Cortex of kidney (tissue), 1 donor: ENCODE measurements around the gene NELFCD.
"Not testable (repeated sequence)": the region's sequence is repeated elsewhere in the genome, so short reads cannot be mapped to it uniquely, and the experiment has no call there.

Source experiments
- DNase-seq: peaks from one replicate; lab custom pipeline; 2025; lab: John Stamatoyannopoulos, UW

Gene NELFCD, protein sequence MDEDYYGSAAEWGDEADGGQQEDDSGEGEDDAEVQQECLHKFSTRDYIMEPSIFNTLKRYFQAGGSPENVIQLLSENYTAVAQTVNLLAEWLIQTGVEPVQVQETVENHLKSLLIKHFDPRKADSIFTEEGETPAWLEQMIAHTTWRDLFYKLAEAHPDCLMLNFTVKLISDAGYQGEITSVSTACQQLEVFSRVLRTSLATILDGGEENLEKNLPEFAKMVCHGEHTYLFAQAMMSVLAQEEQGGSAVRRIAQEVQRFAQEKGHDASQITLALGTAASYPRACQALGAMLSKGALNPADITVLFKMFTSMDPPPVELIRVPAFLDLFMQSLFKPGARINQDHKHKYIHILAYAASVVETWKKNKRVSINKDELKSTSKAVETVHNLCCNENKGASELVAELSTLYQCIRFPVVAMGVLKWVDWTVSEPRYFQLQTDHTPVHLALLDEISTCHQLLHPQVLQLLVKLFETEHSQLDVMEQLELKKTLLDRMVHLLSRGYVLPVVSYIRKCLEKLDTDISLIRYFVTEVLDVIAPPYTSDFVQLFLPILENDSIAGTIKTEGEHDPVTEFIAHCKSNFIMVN

DNA sequence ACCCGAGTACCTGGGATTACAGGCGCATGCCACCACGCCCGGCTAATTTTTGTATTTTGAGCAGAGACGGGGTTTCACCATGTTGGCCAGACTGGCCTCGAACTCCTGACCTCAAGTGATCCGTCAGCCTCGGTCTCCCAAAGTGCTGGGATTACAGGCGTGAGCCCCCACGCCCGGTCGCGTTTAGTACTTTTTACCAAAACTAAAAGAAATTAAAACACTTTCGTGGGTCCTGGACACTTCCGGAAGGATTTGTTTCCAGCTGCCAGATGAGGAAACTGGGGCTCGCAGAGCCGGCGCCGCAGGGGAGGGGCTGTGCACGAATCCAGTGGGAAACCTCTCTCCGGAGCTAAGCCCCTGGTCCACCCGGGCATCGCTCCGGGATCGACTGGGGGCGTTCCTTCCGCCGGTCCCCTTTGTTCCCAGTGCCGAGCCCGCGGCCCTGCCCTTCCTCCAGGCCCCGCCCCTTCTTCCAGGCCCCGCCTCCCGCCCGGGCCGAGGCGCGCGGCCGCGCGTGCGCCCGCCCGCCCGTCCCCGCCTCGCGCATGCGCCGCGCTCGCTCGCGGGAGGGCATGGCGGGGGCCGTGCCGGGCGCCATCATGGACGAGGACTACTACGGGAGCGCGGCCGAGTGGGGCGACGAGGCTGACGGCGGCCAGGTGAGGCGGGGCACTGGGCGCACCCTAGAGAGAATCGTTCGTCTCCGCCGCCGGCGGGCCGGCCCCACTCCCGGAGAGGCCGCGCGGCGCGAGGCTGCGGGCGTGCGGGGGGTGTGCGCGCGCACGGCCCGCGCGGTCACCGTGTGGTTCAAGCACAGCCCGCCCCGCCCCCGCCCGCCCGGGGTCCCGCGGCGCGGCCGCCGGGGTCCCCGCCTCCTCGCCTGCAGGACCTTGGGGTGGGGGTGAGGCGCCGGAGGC, at the start of gene NELFCD:
NELFCD (plus strand) TSS at position 546 of the 917 bp plus-strand sequence; CDS start at position 600, 54 bp downstream.
- DNase-seq = no peak

DNA sequence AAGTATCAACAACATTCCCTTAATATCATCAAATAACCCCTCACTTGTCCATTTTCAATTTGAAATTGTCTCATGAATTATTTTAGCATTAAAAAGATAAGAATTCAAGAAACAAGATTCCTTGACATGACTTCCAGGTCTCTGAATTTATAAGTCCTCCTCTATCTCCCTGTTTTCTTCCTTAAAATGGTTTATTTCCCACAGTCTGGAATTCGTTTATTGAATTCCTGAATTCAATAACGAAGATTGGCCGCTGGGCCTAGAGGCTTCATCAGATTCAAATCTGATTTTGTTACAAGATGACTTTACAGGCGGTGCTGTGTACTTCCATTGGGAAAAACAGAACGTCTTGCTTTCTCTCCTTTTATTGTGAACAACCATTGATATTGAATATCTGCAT, 48.9 kb upstream of the NELFCD start:
- no peak for DNase-seq

DNA sequence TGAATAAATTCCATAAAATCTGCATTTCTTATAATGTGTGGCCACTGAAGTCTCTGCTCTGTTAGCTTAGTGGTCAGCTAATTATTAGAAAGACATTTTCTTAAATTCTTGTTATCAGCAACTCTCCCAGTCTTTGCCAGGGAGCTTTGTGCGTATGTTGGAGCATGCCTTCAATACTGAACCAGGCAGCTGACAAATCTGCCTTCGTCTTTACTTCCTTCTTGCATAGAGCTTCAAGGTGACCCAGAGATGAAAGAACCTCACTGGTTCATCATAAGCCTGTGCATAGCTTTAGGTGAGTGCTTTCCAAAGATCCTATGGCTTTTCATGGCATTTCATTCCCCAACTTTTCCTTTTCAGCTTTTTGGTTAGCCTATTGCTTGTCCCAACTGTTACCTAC, 43.0 kb upstream of the NELFCD start:
- DNase-seq = no peak

DNA sequence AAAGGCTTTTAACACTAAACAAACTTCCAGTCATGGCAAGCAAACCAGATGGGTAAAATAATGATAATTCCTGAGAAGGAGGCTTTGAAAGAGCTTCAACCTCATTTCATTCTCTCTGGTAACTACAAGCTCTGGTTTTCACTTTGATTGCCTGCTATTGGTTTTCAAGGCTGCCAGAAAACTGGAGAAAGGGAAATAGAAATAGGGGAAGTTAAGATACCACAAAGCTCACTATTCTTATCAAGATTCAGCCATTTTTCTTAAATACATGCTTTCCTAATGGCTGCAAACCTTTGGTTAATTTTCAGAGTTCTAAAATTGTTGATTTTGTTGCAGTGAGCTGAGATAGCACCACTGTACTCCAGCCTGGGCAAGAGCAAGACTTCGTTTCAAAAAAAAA, 42.5 kb upstream of the NELFCD start:
- no peak for DNase-seq

DNA sequence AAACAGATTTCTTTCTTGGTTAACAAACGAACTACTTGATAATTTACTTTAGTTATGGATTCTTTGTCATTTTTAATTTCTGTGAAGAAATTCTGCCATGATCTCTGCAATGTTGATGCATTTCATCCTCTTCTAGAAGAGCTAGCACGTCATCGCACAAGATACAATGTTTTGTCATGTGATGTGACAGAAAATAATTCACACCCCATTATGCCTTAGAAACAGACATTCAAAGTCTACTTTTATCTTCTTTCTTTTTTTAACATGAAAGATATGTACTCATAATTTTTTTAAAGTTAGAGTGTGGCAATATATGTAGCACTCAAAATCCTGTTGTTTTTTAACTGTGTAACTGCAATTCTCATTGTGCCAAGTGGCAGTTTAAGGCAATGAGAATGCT, 39.6 kb upstream of the NELFCD start:
- DNase-seq = no peak

DNA sequence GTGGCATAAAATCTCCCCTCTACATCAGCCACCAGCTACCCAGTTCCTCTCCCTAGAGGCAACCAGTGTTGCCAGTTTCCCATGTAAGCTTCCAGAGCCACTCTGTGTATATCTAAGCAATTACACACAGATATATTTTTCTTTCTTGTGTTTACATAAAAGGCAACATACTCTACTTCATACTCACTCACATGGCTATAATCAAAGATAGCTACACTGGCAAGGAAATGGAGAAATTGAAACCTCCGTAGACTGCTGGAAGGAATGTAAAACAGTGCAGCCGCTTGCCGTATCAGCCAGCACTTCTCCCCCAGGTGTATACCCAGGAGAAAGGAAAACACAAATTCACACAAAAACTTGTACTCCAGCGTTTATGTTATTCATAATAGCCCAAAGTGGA, 38.5 kb upstream of the NELFCD start:
- DNase-seq = no peak

DNA sequence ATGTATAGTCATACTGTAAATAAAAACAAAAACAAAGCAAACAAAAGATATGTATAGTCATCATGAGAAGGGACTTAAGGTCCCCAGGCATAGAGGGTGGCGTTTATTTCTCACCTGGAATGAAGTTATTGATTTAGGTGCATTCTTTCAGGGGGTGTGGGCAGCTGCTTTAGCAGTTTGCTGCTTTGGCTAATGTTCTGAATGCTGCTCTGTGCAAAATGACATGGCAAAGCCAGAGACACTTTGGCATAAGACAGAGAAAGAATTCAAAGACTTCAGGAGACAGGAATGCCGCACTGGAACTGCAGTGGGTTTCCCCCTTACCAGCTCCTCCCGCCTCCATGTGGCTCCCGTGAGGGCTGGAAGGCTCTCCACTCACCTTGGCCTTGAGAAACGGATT, 36.4 kb upstream of the NELFCD start:
- DNase-seq = no peak

DNA sequence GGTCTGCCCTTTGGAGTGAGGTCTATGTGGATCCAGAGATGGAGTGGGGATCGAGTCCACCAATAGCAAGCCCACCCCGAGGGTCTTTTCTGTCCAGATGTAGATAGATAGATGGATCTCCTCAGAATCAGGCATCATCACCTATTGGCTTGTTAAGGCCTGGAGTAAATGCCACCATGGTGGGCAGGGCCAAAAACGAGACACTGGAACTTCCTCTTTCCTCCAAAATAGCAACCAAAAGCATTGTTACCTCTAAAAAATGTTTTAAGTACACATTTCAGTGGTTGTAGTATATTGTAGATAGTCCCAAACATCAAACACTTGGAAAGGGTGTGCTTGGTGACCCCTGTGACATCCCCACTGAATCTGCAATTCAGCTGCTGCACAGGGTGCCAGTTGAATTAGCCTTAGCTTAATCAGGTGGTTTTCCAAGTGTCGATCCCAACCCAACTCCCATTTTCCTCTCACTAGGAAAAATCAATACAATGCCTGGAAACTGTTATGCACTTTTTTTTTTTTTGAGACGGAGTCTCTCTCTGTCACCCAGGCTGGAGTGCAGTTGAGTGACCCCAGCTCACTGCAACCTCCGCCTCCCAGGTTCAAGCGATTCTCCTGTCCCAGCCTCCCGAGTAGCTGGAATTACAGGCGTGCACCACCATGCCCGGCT, 35.0 kb upstream of the NELFCD start:
- DNase-seq = no peak

DNA sequence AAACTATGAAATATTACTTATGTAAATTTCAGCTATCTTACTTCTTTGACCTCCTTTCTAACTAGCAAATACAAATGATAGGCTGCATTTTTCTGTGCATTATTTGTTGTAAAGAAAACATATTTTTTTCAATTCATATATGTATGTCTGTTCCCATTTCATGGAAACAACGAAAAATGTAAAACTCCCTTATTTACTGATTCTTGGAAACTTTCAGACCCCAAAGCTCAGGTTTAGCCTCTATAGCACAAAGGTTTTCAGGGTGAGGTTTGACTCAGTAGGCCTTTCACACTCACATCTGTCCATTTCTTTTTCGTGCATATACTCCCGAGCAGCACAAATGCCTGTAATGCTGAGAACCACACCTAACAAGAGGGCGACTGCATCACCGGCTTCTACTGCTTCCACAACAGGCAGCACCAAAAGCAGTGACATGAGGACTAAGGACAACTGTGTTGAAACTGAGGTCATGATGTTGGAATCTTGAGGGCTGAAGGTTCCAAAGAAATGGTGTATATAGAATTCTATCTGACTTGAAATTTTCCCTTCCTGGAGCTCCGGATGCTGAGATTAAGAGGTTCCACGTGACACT, 33.2 kb upstream of the NELFCD start:
- not testable (repeated sequence) for DNase-seq

DNA sequence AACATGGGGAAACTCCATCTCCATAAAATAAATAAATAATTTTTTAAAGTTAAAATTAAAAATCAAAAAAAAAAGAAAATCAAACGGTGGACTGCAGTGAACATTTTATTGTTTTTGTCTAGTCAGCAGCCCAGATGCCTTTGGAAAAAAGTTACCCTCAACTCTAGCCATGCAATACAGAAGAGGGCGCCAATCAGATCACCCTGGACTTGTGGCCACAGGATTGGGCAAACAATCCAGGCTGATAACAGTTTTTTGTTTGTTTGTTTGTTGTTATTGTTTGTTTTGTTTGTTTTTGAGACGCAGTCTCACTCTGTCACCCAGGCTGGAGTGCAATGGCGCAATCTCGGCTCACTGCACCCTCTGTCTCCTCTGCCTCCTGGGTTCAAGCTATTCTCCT, 30.5 kb upstream of the NELFCD start:
- DNase-seq = no peak

DNA sequence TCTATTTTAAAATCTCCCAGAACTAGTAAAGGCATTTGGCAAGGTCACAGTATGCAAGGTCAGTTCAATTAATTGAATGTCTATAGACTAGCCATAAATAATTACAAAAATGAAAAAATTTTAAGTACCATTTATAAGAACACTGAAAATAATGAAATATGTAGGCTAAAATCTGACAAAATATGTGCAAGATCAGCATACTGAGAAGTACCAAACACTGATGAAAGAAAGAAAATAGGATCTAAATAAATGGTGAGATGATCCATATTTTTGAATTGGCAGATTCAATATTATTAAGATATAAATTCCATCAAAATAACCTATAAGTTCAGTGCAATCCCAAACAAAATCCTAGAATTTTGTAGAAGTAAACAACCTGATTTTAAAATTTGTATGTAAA, 28.0 kb upstream of the NELFCD start:
- no peak for DNase-seq

DNA sequence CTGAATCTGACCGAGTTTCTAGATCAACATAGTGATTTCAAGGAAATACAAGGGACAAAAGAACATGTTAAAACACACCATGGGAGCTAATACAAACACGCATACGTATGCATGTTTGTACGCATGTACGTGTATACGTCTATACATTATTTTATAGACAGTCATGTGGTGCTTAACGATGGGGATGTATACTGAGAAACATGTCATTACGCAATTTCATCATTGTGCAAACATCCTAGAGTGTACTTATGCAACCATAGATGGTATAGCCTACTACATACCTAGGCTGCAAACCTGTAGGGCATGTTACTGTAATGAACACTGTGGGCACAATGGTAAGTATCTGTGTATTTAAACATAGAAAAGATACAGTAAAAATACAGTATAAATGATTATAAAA, 25.0 kb upstream of the NELFCD start:
- DNase-seq = no peak

DNA sequence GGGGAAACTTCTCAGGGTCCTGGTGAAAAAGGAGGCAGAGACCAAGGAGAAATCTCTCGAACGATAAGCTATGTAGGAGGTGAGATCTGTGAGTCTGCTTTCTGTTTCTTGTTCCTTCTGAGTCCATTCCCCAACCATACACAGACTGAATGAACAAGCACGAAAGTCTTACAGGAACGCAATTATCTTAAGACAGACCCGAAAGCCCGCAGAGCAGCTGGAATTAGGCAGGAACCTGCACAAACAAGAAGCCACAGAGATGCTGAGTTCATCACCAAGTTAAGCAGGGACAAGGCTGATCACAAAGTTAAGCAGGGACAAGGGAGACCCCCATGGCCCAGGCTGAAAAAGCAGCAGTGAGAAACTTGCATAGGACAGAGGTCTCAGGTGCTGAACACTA, 21.4 kb upstream of the NELFCD start:
- DNase-seq = no peak

DNA sequence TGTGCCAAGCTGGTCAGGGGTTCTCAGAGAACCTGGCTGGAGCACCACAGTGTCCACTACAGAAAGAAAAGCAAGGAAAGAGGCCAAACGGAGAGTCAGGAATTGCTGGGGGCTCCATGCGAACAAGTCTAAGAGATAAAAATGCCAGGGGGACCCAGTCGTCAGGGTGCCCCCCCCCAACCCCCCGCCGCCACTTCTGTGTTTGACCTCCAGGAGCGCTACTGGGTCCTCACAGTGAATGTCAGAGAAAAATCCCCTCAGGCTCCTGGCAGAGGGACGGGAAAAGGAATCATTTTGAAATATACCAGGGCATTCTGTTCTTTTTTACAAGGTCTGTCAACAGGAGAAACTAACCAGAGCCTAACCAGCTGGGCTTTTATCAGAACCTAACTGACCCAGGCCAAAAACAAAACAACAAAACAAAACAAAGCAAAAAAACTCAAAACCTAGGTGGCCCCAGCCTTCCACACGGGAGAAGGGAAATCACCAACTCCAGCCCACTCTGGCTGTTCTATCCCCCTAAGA, 17.9 kb upstream of the NELFCD start:
- DNase-seq = no peak

DNA sequence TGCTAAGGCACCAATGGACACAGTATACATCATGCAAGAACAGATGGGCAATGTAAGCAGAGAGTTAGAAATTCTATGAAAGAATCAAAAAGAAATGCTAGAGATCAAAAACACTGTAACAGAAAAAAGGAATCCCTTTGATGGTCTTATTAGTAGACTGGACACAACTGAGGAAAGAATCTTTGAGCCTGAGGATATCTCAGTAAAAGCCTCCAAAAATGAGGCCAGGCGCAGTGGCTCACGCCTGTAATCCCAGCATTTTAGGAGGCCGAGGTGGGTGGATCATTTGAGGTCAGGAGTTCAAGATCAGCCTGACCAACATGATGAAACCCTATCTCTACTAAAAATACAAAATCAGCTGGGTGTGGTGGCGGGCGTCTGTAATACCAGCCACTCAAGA, 17.1 kb upstream of the NELFCD start:
- not testable (repeated sequence) for DNase-seq

DNA sequence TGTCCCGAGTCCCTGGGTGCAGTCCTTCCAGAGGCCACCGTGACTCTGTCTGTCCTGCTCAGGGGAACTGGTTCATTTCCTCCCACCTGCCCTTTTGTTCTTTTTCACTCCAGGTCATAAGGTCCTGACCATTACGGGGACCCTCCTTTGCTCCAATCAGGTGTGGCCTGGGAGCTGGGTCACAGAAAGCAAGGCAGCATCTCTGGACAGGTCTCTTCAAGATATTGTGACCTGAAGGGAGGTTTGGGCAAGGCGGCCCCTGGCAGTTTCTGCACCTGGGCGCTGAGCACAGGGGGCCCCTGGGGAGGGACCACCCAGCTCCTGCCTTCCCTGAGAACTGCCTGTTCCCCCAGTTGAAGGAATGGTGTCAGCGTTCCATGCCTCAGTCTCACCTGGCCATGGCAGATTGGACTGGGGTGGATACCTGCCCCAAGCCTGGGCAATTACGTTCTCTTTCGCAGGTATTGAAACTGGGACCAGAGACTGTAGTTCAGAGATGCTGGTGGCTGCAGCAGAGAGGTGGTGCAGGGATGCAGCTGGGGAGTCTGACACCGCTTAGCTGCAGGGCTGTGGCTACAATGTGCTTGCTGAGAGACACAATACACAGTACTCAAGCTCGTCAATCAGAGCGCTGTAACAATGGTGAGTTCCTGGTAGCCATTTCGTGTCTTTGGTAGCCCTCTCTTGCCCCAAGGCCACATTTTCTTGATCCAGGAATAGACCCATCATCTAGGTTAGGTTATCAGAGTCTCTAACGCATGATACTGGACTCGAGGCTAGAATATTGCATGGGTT, 15.6 kb upstream of the NELFCD start:
- DNase-seq = no peak

DNA sequence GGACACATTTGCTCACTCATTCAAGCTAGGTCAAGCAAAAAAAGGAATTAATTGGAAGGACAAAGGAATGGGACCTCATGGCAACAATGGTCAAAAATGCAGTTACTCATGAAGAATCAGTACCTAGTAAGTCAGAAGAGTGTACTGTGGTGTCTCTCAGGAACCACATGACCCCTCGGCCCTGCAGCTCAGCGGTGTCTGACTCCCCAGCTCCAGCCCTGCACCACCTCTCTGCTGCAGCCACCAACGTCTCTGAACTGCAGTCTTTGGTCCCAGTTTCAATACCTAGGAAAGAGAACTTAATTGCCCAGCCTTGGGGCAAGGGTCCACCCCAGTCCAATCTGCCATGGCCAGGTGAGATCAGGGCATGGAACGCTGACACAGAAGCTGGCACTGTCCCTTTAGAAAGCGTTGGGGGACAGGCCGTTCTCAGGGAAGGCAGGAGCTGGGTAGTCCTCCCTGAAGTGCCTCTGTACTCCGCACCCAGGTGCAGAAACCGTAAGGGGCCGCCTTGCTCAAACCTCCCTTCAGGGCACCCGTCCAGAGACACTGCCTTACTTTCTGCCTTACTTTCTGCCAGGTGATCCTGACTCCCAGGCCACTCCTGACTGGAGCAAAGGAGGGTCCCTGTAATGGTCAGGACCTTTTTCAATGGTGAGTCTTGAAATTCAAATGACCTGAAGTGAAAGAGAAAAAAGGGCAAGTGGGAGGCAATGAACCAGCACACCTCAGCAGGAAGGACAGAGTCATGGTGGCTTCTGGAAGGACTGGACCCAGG, 13.2 kb upstream of the NELFCD start:
- no peak for DNase-seq

DNA sequence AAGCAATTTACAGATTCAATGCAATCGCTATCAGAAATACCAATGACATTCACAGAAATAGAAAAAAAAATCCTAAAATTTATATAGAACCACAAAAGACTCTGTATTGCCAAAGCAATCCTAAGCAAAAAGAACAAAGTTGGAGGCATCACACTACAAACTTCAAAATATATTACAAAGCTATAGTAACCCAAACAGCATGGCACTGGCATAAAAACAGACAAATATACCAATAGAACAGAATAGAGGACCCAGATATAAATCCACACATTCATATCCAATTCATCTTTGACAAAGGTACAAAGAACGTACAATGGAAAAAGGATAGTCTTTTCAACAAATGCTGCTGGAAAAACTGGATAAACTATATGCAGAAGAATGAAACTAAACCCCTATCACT, 11.6 kb upstream of the NELFCD start:
- no peak for DNase-seq

DNA sequence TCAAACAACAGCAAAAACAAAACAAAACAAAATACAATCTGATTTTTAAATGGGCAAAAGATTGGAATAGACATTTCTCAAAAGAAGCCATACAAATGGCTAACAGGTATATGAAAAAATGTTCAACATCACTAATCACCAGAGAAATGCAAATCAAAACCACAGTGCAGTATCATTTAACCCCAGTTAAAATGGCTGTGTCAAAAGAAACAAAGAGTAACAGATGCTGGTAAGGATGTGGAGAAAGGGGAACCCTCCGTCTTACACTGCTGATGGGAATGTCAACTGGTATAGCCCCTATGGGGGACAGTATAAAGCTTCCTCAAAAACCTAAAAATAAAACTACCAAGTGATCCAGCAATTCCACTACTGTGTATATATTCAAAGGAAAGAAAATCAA, 10.9 kb upstream of the NELFCD start:
- no peak for DNase-seq

DNA sequence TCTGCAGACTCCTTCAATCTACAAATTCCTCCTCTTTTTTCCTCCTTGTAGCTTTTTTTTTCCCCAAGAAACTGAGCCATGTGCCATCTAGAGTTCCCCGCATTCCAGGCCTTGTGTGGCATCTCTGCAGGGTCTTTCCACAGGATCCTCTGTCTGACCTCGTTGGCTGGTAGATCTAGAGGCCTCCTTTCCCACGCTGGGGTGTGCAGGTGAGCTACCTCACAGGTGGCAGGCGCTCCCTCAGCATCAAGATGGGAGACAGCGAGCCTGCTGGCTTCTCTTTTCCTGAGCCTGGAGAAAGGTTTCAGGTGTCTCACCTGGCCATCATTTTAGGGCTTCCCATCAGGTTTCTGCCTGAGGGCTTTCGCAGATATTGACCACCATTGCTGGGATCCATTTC, 9.6 kb upstream of the NELFCD start:
- no peak for DNase-seq
